Panc1 (cell line): ENCODE measurements around the gene KCNH1. TPM values are rescaled to one million over a fixed set of nuclear protein-coding genes. Genes with fewer than 3 reads are reported as not detected.
"Not testable (repeated sequence)": the region's sequence is repeated elsewhere in the genome, so short reads cannot be mapped to it uniquely, and the experiment has no call there.

Source experiments
- ATAC-seq: fragments of 200-7000 bp; cut with Tn5 transposase; 2 replicates; pipeline ENCODE4 v1.9.1; 2020; ENCODE audit warnings: mild to moderate bottlenecking, moderate library complexity
- BruUV-seq: library from RNA; stranded (reverse); fragments of 400-500 nt; replicated peaks from 2 replicates; lab custom pipeline; 2021; lab: Mats Ljungman, UMichigan
- CTCF ChIA-PET: fragments of 300-600 bp; sonication (Branson Sonifier 250); formaldehyde crosslinking; loops from one replicate; lab custom pipeline; 2022; ENCODE audit warnings: antibody characterized with exemption; lab: Charles Lee
- POLR2A ChIA-PET: fragments of 300-600 bp; sonication (Branson Sonifier 250); formaldehyde crosslinking; loops from one replicate; lab custom pipeline; 2022; ENCODE audit warnings: antibody characterized with exemption; lab: Charles Lee
- DNase-seq: peaks from one replicate; pipeline ENCODE4 v3.0.0-alpha.2; 2010; ENCODE audit warnings: low read depth, low spot score
- H3K27ac ChIP-seq: 2 replicates; pipeline ENCODE4 v1.5.1; 2011; ENCODE audit warnings: mild to moderate bottlenecking, low read length, inconsistent platforms
- H3K27me3 ChIP-seq: fragments of 200-500 bp; sonication (Bioruptor generic); 2 replicates; pipeline ENCODE4 v1.6.0; 2014; ENCODE audit warnings: low read length, inconsistent platforms; ENCODE audit not compliant: control insufficient read depth, insufficient read depth
- H3K36me3 ChIP-seq: fragments of 200-500 bp; sonication (Bioruptor generic); 2 replicates; pipeline ENCODE4 v1.5.1; 2014; ENCODE audit warnings: inconsistent platforms, mild to moderate bottlenecking, low read length, moderate library complexity; ENCODE audit not compliant: control insufficient read depth, insufficient read depth
- H3K4me1 ChIP-seq: 2 replicates; pipeline ENCODE4 v1.5.1; 2011; ENCODE audit warnings: inconsistent platforms, mild to moderate bottlenecking, low read length, moderate library complexity; ENCODE audit not compliant: control insufficient read depth, insufficient read depth
- H3K4me3 ChIP-seq, 2 experiments: 2 replicates each; pipeline ENCODE4 v1.5.1; 2011 to 2012; ENCODE audit warnings: low read depth in 2 of 2, low read length in 2 of 2, mild to moderate bottlenecking in 2 of 2, inconsistent platforms in 1 of 2, moderate library complexity in 1 of 2
- H3K9me3 ChIP-seq: fragments of 200-500 bp; sonication (Bioruptor generic); 2 replicates; pipeline ENCODE4 v1.5.1; 2014; ENCODE audit warnings: low read depth, mild to moderate bottlenecking, inconsistent platforms, low read length, moderate library complexity; ENCODE audit not compliant: control insufficient read depth, insufficient read depth
- POLR2AphosphoS5 ChIP-seq: IDR thresholded peaks from 2 replicates; pipeline ENCODE4 v1.6.1; 2012; ENCODE audit warnings: mild to moderate bottlenecking, low read depth, low read length, moderate library complexity
- SIN3A ChIP-seq: IDR thresholded peaks from 2 replicates; pipeline ENCODE4 v1.6.1; 2012; ENCODE audit warnings: low read depth, mild to moderate bottlenecking, low read length, moderate library complexity, borderline replicate concordance; ENCODE audit not compliant: insufficient read depth
- TCF7L2 ChIP-seq: IDR thresholded peaks from 2 replicates; pipeline ENCODE4 v1.6.1; 2011; ENCODE audit warnings: mild to moderate bottlenecking, low read depth, low read length, inconsistent platforms
- in situ Hi-C: cut with HindIII; loops from 2 replicates; pipeline ENCODE4 v1.10.0; 2016; ENCODE audit warnings: low sequenced_read_pairs, low pct_unique_long_range_greater_than_20kb
- intact Hi-C: fragments of 100-400 bp; cut with micrococcal nuclease; formaldehyde crosslinking; loops from one replicate; pipeline ENCODE4 v1.10.0; 2022; ENCODE audit not compliant: unreplicated experiment
- total RNA-seq: library from RNA; stranded (reverse); gene quantifications from one replicate; pipeline ENCODE4 v1.2.1, GENCODE V29; 2021; ENCODE audit not compliant: unreplicated experiment
- TF ChIP-seq, protein P1 (sequence below): fragments of 450-650 bp; IDR thresholded peaks from 2 replicates; pipeline ENCODE4 v1.5.1; 2017; ENCODE audit warnings: mild to moderate bottlenecking
- TF ChIP-seq, protein P2 (sequence below), 2 experiments: IDR thresholded peaks; 2 replicates each; pipeline ENCODE4 v1.6.1; 2011 to 2012; ENCODE audit warnings: low read depth in 2 of 2, control low read depth in 1 of 2, low read length in 1 of 2, mild to moderate bottlenecking in 1 of 2, moderate library complexity in 1 of 2; ENCODE audit not compliant: insufficient read depth in 1 of 2

KCNH1 gene
- total RNA-seq, 1 experiment from 2014 or later = not detected

DNA sequence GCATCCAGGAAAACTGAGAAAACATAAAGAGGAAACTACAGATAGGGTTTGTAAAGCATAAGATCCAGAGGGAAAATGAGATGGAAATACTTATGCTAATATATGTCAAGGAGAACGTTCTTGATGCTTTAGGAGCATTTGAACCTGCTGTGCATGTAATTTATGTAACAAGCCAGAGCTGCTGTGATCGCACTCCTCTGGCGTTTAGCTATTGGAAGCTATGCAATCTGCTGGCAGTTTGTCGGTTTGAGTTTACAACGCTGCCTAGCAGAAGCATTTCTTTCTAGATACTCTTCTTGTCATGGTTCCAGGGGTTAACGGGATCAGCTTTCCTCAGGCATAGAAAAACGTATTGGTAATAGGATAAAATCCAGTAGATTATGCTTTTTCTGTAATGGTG, 182.7 kb downstream of the KCNH1 start:
- in situ Hi-C loops (no loop called here), intact Hi-C loops (no loop called here)
- Histone ChIP-seq H3K4me1 (no peaks in the 10 kb centered on the region), H3K4me3 (no peak overlapping the region), H3K27ac (no peak overlapping the region), H3K27me3 (no peaks in the 10 kb centered on the region), H3K36me3 (no peaks in the 10 kb centered on the region), H3K9me3 (no peaks in the 10 kb centered on the region)
- ATAC-seq (no peak), DNase-seq (no peak)
- TF ChIP-seq, protein P1, sequence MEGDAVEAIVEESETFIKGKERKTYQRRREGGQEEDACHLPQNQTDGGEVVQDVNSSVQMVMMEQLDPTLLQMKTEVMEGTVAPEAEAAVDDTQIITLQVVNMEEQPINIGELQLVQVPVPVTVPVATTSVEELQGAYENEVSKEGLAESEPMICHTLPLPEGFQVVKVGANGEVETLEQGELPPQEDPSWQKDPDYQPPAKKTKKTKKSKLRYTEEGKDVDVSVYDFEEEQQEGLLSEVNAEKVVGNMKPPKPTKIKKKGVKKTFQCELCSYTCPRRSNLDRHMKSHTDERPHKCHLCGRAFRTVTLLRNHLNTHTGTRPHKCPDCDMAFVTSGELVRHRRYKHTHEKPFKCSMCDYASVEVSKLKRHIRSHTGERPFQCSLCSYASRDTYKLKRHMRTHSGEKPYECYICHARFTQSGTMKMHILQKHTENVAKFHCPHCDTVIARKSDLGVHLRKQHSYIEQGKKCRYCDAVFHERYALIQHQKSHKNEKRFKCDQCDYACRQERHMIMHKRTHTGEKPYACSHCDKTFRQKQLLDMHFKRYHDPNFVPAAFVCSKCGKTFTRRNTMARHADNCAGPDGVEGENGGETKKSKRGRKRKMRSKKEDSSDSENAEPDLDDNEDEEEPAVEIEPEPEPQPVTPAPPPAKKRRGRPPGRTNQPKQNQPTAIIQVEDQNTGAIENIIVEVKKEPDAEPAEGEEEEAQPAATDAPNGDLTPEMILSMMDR = no peak
- TF ChIP-seq SIN3A (no peak), POLR2AphosphoS5 (no peak), TCF7L2 (no peak)
- TF ChIP-seq, protein P2, sequence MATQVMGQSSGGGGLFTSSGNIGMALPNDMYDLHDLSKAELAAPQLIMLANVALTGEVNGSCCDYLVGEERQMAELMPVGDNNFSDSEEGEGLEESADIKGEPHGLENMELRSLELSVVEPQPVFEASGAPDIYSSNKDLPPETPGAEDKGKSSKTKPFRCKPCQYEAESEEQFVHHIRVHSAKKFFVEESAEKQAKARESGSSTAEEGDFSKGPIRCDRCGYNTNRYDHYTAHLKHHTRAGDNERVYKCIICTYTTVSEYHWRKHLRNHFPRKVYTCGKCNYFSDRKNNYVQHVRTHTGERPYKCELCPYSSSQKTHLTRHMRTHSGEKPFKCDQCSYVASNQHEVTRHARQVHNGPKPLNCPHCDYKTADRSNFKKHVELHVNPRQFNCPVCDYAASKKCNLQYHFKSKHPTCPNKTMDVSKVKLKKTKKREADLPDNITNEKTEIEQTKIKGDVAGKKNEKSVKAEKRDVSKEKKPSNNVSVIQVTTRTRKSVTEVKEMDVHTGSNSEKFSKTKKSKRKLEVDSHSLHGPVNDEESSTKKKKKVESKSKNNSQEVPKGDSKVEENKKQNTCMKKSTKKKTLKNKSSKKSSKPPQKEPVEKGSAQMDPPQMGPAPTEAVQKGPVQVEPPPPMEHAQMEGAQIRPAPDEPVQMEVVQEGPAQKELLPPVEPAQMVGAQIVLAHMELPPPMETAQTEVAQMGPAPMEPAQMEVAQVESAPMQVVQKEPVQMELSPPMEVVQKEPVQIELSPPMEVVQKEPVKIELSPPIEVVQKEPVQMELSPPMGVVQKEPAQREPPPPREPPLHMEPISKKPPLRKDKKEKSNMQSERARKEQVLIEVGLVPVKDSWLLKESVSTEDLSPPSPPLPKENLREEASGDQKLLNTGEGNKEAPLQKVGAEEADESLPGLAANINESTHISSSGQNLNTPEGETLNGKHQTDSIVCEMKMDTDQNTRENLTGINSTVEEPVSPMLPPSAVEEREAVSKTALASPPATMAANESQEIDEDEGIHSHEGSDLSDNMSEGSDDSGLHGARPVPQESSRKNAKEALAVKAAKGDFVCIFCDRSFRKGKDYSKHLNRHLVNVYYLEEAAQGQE (IDR thresholded peaks at IDR 0.05; ENCODE audit: insufficient read depth in 1 of 2, low read depth in 2 of 2, low read length in 1 of 2) = no peak
- ChIA-PET CTCF (no interaction called here), POLR2A (no interaction called here)
- no TSS peak for BruUV-seq

- POLR2A ChIA-PET, intact Hi-C loops, H3K9me3 ChIP-seq, H3K4me1 ChIP-seq, H3K27me3 ChIP-seq, H3K4me3 ChIP-seq, ATAC-seq, CTCF ChIA-PET, BruUV-seq, in situ Hi-C loops, H3K36me3 ChIP-seq, H3K27ac ChIP-seq: not testable (repeated sequence)
- TF ChIP-seq, protein P1 = peak; percentile 75
- peak; percentile 7 for DNase-seq
Observed at GRCh38 chr1:210949940-210950546, 183.9 kb downstream of the KCNH1 start.
